Measurements from ENCODE around the gene INTS6.

DNA sequence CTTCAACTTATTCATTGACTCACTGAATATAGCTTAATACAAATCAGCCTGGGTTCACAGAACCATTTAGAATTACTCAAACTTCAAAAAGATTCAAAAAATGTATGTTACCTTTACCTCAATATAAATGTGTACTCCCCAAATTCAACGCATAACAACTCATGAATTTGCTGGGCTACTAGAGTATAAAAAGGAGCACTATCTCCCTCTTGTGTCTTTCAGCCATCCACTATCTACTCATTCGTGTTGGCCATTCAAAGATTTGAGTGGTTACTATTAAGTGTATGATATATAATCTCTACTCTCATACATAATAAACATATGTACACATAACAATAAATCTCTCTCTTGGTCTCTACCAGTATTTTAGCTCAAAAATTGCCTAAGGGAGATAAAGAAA, 20.3 kb downstream of the INTS6 start:
- no peak for TF ChIP-seq POLR2A (IDR thresholded peaks at IDR 0.05)
- TF ChIP-seq, protein P1, sequence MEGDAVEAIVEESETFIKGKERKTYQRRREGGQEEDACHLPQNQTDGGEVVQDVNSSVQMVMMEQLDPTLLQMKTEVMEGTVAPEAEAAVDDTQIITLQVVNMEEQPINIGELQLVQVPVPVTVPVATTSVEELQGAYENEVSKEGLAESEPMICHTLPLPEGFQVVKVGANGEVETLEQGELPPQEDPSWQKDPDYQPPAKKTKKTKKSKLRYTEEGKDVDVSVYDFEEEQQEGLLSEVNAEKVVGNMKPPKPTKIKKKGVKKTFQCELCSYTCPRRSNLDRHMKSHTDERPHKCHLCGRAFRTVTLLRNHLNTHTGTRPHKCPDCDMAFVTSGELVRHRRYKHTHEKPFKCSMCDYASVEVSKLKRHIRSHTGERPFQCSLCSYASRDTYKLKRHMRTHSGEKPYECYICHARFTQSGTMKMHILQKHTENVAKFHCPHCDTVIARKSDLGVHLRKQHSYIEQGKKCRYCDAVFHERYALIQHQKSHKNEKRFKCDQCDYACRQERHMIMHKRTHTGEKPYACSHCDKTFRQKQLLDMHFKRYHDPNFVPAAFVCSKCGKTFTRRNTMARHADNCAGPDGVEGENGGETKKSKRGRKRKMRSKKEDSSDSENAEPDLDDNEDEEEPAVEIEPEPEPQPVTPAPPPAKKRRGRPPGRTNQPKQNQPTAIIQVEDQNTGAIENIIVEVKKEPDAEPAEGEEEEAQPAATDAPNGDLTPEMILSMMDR (IDR thresholded peaks at IDR 0.05 in 4 of 5, conservative IDR thresholded peaks at IDR 0.05 in 1 of 5): no peak
